Effector memory CD4-positive, alpha-beta T cell (primary cell): ENCODE measurements around the gene SMPX.
A peak's percentile ranks its signal among the peaks of the same experiment; 100 is the strongest.

Experiments
- DNase-seq, 3 donors: peaks; one replicate each; pipeline ENCODE4 v3.0.0-alpha.2; 2020
- H3K27ac ChIP-seq: 2 replicates; pipeline ENCODE4 v1.7.0; 2013; ENCODE audit warnings: mild to moderate bottlenecking, low read length, moderate library complexity; ENCODE audit not compliant: insufficient read depth, poor library complexity, severe bottlenecking
- H3K27me3 ChIP-seq: replicated peaks from 2 replicates; pipeline ENCODE4 v1.7.0; 2013; ENCODE audit warnings: mild to moderate bottlenecking, low read length; ENCODE audit not compliant: insufficient read depth, control insufficient read depth, poor library complexity, severe bottlenecking
- H3K36me3 ChIP-seq: 2 replicates; pipeline ENCODE4 v1.7.0; 2013; ENCODE audit warnings: mild to moderate bottlenecking, low read length, moderate library complexity; ENCODE audit not compliant: control insufficient read depth, insufficient read depth
- H3K4me1 ChIP-seq: 2 replicates; pipeline ENCODE4 v1.7.0; 2013; ENCODE audit warnings: low read length, mild to moderate bottlenecking; ENCODE audit not compliant: control insufficient read depth, insufficient read depth, poor library complexity, severe bottlenecking
- H3K4me3 ChIP-seq: 2 replicates; pipeline ENCODE4 v1.7.0; 2013; ENCODE audit warnings: low read length, low read depth, mild to moderate bottlenecking; ENCODE audit not compliant: insufficient read depth, poor library complexity, severe bottlenecking
- H3K9me3 ChIP-seq: 2 replicates; pipeline ENCODE4 v1.7.0; 2013; ENCODE audit warnings: mild to moderate bottlenecking, low read length, moderate library complexity; ENCODE audit not compliant: control insufficient read depth

Gene SMPX

DNA sequence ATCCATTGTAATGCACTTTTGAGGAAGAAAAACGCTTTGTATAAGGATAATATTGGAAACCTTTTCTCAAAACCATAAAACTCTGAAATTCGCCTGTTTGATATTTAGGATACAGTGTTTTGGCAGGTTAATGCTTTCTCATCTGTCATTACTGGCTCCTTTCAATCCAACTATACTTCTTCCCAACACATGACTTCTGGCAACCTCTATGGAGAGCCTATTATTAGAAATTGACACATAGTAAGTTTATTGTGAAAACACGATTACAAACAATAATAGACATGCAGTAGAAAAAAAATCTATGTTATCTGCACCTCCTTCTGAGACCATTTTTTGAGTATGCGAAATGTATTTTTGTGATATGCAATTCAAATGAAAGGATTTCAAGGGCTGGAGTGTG is 95.2 kb downstream of the SMPX start:
- Histone ChIP-seq H3K36me3 (no peaks in the 10 kb centered on the region), H3K9me3 (no peaks in the 10 kb centered on the region), H3K27ac (no peak overlapping the region), H3K27me3 (no peaks in the 10 kb centered on the region), H3K4me3 (no peak overlapping the region), H3K4me1 (no peaks in the 10 kb centered on the region)
- no peak for DNase-seq

DNA sequence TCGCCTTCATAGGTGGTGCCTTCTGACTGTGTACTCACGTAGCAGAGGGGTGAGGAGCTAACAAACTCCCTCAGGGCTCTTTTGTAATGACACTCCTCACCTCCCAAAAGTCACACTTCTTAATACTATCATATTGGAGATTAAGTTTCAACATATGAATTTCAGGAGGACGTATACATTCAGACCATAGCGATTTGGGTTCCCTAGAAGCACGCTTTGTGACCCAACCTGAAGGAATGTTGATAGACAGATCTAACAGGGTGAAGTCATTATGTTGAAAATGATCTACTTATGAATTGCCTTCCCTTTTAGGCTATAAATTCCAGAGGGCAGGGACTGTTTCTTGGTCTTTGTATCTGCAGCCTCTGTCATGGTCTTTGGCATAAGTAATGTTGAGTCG is 96.6 kb downstream of the SMPX start:
- no peak for DNase-seq
- no peaks in the 10 kb centered on the region for H3K9me3 ChIP-seq
- no peaks in the 10 kb centered on the region for H3K27me3 ChIP-seq
- H3K4me3 ChIP-seq, result no peak overlapping the region
- H3K27ac ChIP-seq, result no peak overlapping the region
- H3K4me1 ChIP-seq, result no peaks in the 10 kb centered on the region
- no peaks in the 10 kb centered on the region for H3K36me3 ChIP-seq

DNA sequence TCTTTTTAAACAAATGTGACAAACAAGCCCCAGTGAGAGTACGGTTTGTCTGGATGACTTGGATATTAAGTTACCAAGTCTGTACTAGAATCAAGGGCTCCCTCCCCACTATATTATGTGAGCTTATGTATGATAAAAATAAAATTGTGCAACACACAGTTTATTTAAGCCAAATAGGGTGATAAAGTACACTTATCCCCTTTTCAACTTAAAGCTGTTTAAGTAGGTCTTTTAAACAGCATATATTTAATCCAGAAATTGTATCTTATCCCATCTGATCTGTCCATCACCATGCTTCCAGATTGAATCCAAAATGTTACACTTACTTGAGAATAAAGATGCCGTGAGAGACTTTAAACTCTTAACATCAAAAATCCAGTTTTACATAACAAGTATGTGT is 97.8 kb downstream of the SMPX start:
- Histone ChIP-seq H3K36me3 (no peaks in the 10 kb centered on the region), H3K27me3 (no peaks in the 10 kb centered on the region), H3K9me3 (no peaks in the 10 kb centered on the region), H3K27ac (no peak overlapping the region), H3K4me1 (no peaks in the 10 kb centered on the region), H3K4me3 (no peak overlapping the region)
- no peak for DNase-seq

DNA sequence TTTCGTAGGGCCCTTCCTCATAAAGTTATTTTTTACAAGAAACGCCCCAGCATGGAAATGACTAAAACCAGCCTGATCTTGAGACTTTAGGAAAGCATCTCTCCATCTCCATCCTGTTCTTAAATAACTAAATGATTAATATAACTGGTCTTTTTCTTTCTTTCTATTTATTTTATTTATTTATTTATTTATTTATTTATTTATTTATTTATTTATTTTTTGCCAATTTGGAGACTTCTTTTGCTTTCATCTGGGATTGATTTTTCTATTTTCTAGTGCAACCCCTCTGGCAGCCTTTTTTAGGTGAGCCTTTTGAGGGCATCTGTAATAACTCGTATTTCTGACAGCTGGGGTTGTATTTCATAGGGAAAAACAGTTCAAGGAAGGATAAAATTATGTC is 98.6 kb downstream of the SMPX start:
- H3K9me3 ChIP-seq, result no peaks in the 10 kb centered on the region
- no peak for DNase-seq
- H3K36me3 ChIP-seq, result no peaks in the 10 kb centered on the region
- no peak overlapping the region for H3K27ac ChIP-seq
- no peak overlapping the region for H3K4me3 ChIP-seq
- H3K4me1 ChIP-seq, result no peaks in the 10 kb centered on the region
- H3K27me3 ChIP-seq, result no peaks in the 10 kb centered on the region

DNA sequence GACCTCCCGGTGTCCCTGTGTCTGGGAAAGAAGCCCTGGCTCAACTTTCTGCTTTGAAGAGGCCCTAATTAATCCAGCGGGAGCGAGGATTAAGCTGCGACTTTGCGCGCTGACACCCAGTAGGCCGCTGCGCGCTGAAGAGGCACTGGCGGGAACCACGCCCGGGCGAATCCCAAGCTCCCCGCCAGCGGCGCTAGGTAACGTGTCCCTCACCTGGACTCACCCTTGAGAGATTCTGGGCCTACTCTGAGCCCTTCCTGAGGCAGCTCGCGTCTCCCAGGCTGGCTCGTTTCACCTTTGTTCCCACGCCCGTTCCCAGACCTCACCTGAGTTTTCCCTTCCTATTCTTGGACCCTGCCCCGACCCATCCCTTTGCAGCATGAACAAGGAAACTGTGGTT is 99.2 kb downstream of the SMPX start:
- H3K4me3 ChIP-seq, result peak overlapping the region; percentile 42
- H3K36me3 ChIP-seq, result no peaks in the 10 kb centered on the region
- no peak overlapping the region for H3K27ac ChIP-seq
- H3K4me1 ChIP-seq, result no peaks in the 10 kb centered on the region
- no peaks in the 10 kb centered on the region for H3K27me3 ChIP-seq
- no peak for DNase-seq
- H3K9me3 ChIP-seq, result no peaks in the 10 kb centered on the region

DNA sequence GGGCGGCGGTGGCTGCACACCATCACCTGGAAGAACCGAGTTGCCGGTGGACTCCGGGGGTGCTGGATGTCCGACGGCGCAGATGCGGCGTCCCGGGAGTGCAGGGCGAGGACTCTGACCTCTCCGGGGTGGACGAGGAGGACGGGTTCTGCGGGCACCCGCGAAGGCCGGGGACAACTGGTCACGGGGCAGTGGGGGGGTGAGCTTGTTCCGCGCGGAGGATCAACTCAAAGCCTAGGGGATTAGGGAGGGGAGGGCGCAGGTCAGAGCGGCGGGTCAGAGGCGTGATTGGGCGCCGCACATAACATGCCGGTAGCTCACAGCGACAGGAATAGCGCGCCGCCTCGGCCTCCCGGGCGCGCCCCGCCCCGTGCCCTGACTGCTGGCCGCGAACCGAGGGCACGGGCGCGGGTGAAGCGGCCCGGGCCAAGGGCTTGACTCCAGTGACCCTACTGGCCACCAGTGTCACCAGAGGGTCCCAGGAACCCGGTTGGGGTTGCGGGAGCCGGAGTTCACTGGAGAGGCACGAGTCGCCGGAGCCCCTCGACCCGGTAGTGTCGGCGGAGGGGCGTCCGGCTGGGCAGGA is 99.7 kb downstream of the SMPX start, which contains the start of gene KLHL34:
Gene KLHL34, minus strand, starts transcription at position 179 of the 586 bp plus-strand sequence. CDS start 542 bp downstream, outside the sequence.
- H3K4me3 ChIP-seq, result peak within 1 kb of the TSS; percentile 42

DNA sequence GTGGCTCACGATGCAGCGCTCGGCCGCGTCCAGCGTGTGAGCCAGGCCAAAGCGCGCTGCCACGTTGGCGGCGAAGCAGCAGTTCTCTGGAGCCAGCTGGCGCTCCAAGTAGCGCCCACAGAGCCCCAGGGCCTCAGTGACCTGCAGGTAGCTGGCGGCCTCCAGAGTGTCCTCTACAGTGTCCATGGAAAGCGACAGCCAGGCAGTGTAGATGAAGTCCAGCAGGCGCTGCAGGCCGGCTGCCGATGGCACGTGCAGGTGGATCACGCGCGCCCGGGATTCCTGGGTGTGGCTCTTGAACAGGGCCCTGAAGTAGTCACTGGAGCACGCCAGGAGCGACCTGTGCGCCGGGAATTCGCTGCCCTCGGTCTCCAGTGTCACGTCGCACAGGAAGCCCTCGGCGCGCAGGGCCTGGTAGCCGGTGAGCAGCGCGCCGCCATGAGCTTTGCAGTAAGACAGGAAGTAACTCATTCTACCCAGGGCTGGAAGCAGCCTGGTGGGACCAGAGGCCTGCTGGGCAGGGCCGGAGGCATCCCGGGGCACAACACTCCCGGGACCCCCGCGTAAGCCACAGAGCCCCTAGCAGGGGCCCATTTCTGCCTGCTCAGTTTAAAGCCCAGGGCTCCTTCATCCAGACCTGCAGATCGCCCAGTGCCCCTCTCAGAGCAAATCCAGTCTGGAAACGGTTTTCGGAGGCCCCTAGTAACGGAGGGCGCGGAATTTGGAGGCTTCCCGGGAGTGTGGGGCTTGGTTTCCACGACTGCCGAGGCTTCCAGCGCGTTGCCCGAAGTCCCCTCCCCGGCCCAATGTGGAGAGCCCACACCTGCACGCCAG is 100.4 kb downstream of the SMPX start:
- H3K27me3 ChIP-seq, result no peaks in the 10 kb centered on the region
- no peak overlapping the region for H3K4me3 ChIP-seq
- H3K4me1 ChIP-seq, result no peaks in the 10 kb centered on the region
- H3K36me3 ChIP-seq, result no peaks in the 10 kb centered on the region
- no peak for DNase-seq
- no peaks in the 10 kb centered on the region for H3K9me3 ChIP-seq
- no peak overlapping the region for H3K27ac ChIP-seq

More for the DNA sequence above, 99.7 kb downstream of the SMPX start, which contains the start of gene KLHL34:
- H3K4me1 ChIP-seq, result no peaks in the 10 kb centered on the region
- DNase-seq, result no peak
- H3K27ac ChIP-seq, result no peak within 1 kb of the TSS
- H3K9me3 ChIP-seq, result no peaks in the 10 kb centered on the region
- H3K27me3 ChIP-seq, result no peaks in the 10 kb centered on the region
- H3K36me3 ChIP-seq, result no peaks in the 10 kb centered on the region

DNA sequence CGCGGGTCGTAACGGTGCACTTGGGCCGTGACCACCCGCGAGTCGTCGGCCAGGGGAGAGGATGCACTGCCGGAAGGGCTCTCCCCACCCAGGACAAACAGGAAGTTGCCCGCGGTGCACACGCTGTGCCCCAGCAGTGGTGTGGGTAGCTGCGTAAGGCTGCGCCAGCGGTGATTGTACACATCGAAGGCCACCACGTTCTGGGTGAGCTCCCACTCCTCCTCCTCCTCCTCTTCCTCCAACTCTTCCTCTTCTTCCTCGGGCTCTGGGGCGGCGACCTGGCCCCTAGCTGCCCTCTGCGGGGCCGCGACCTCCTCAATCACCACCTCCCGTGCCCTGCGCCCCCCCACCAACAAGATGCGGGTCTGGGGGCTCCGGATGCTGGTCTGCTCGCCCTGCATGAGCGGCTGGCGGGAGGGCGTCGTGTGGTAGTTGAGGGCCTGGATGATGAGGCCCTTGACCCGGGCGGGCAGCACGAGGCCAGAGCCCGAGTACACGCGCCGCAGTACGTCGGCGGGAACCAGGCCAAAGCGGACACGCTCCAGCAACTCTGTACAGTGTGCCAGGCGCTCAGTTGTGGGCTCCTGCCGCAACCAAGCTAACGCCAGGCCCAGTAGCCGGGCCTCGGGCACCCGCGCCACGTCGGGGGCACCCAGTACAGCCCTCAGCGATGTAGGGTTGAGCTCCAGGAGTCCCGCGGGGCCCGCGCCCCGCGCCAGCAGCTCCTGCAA is 101.2 kb downstream of the SMPX start:
- Histone ChIP-seq H3K4me1 (no peaks in the 10 kb centered on the region), H3K9me3 (no peaks in the 10 kb centered on the region), H3K36me3 (no peaks in the 10 kb centered on the region), H3K27me3 (no peaks in the 10 kb centered on the region), H3K27ac (no peak overlapping the region), H3K4me3 (no peak overlapping the region)
- no peak for DNase-seq
